PC-3 (cell line): ENCODE data around the gene TMUB1. TPM values are rescaled to one million over a fixed set of nuclear protein-coding genes. Genes with fewer than 3 reads are reported as not detected.

Source experiments
- ATAC-seq: fragments of 200-7000 bp; cut with Tn5 transposase; 2 replicates; pipeline ENCODE4 v1.9.1; 2020; ENCODE audit warnings: mild to moderate bottlenecking, moderate library complexity
- BruUV-seq: library from RNA; stranded (reverse); fragments of 400-500 nt; replicated peaks from 2 replicates; lab custom pipeline; 2021; lab: Mats Ljungman, UMichigan
- CTCF ChIA-PET: fragments of 300-600 bp; sonication (Branson Sonifier 250); formaldehyde crosslinking; loops from one replicate; lab custom pipeline; 2022; ENCODE audit warnings: antibody characterized with exemption; lab: Charles Lee
- POLR2A ChIA-PET: fragments of 300-600 bp; sonication (Branson Sonifier 250); formaldehyde crosslinking; loops from one replicate; lab custom pipeline; 2022; ENCODE audit warnings: antibody characterized with exemption; ENCODE audit not compliant: unreplicated experiment; lab: Charles Lee
- DNase-seq: peaks from one replicate; pipeline ENCODE4 v3.0.0-alpha.2; 2015
- H2AFZ ChIP-seq: fragments of 300-600 bp; sonication (generic); 2 replicates; pipeline ENCODE4 v1.6.0; 2016; ENCODE audit warnings: antibody characterized with exemption, low read length
- H3F3A ChIP-seq: fragments of 300-600 bp; sonication (generic); one replicate; pipeline ENCODE4 v1.6.0; 2017; ENCODE audit warnings: antibody characterized with exemption, low read length, control low read depth, mild to moderate bottlenecking; ENCODE audit not compliant: unreplicated experiment
- H3K27ac ChIP-seq: fragments of 300-600 bp; sonication (generic); 2 replicates; pipeline ENCODE4 v1.5.1; 2016; ENCODE audit warnings: mild to moderate bottlenecking, low read length
- H3K27me3 ChIP-seq: fragments of 300-600 bp; sonication (generic); 2 replicates; pipeline ENCODE4 v1.6.1; 2016; ENCODE audit warnings: low read length, mixed read lengths
- H3K36me3 ChIP-seq: fragments of 300-600 bp; sonication (generic); 2 replicates; pipeline ENCODE4 v1.6.1; 2016; ENCODE audit warnings: low read depth, mixed run types, low read length, mixed read lengths
- H3K4me1 ChIP-seq: fragments of 300-600 bp; sonication (generic); 2 replicates; pipeline ENCODE4 v1.5.1; 2016; ENCODE audit warnings: low read length; ENCODE audit not compliant: insufficient read depth
- H3K4me2 ChIP-seq: fragments of 300-600 bp; sonication (generic); 2 replicates; pipeline ENCODE4 v1.6.0; 2016; ENCODE audit warnings: low read length
- H3K4me3 ChIP-seq: fragments of 300-600 bp; sonication (generic); 2 replicates; pipeline ENCODE4 v1.5.1; 2016; ENCODE audit warnings: mild to moderate bottlenecking, low read length, mixed read lengths
- H3K79me2 ChIP-seq: fragments of 300-600 bp; sonication (generic); 2 replicates; pipeline ENCODE4 v1.6.1; 2017; ENCODE audit warnings: low read length, mixed read lengths
- H3K9ac ChIP-seq: fragments of 300-600 bp; sonication (generic); 2 replicates; pipeline ENCODE4 v1.6.0; 2016; ENCODE audit warnings: mild to moderate bottlenecking, low read length
- H3K9me2 ChIP-seq: fragments of 300-600 bp; sonication (generic); replicated peaks from 2 replicates; pipeline ENCODE4 v1.6.1; 2016; ENCODE audit warnings: mixed run types, low read length, mixed read lengths
- H3K9me3 ChIP-seq: fragments of 300-600 bp; sonication (generic); 2 replicates; pipeline ENCODE4 v1.6.1; 2016; ENCODE audit warnings: low read length, mixed read lengths
- H4K20me1 ChIP-seq: fragments of 300-600 bp; sonication (generic); 2 replicates; pipeline ENCODE4 v1.6.1; 2016; ENCODE audit warnings: low read length, mixed read lengths
- CTCF ChIP-seq: fragments of 300-600 bp; sonication (generic); conservative IDR thresholded peaks from 2 replicates; pipeline ENCODE4 v1.5.1; 2017; ENCODE audit warnings: antibody characterized with exemption, low read depth, mild to moderate bottlenecking, low read length
- EZH2 ChIP-seq: fragments of 300-600 bp; sonication (generic); IDR thresholded peaks from one replicate; pipeline ENCODE4 v1.6.1; 2017; ENCODE audit warnings: antibody characterized with exemption, mild to moderate bottlenecking, low read length; ENCODE audit not compliant: unreplicated experiment
- EZH2phosphoT487 ChIP-seq: fragments of 300-600 bp; sonication (generic); IDR thresholded peaks from 2 replicates; pipeline ENCODE4 v1.6.1; 2018; ENCODE audit warnings: mild to moderate bottlenecking, antibody characterized with exemption, low read length, borderline replicate concordance
- intact Hi-C: fragments of 100-400 bp; cut with micrococcal nuclease; formaldehyde crosslinking; loops from 2 replicates; pipeline ENCODE4 v1.9.0; 2023
- total RNA-seq: library from RNA; depleted of rRNA; stranded (reverse); fragments of >200 nt; gene quantifications from 2 replicates; pipeline ENCODE4 v1.2.3, GENCODE V29; 2014

The TMUB1 gene
- total RNA-seq, 1 experiment from 2014 or later = 52.1 TPM

- H3K27ac ChIP-seq = no peak overlapping the region
- ChIA-PET CTCF (interaction anchor here (0.7 to 1.0 kb wide), 2 partner anchors 23 to 150 kb away, joined by 3 read pairs; no protein-coding TSS in a partner anchor), POLR2A (interaction anchor here (0.6 kb wide), 1 partner anchor 57 kb away, joined by 3 read pairs; no protein-coding TSS in a partner anchor)
- H3K4me3 ChIP-seq = peak overlapping the region; percentile 53
- no peak overlapping the region for H2AFZ ChIP-seq
- H3K4me1 ChIP-seq = peaks cover 28% of the 10 kb centered on the region
- H3F3A ChIP-seq = peaks cover 7% of the 10 kb centered on the region
- H3K4me2 ChIP-seq = peak overlapping the region; percentile 78
- peaks cover 42% of the 10 kb centered on the region for H3K79me2 ChIP-seq
- H3K36me3 ChIP-seq = no peaks in the 10 kb centered on the region
- intact Hi-C loops = loop anchor here (10.0 kb wide), 1 partner anchor 141 kb away; the partner anchor contains the start of gene KCNH2
- no peaks in the 10 kb centered on the region for H3K9me3 ChIP-seq
- BruUV-seq = no TSS peak
- TF ChIP-seq EZH2phosphoT487 (no peak), CTCF (no peak), EZH2 (no peak)
- peak; percentile 73 for DNase-seq
- peak; percentile 55 for ATAC-seq
- no peaks in the 10 kb centered on the region for H3K9me2 ChIP-seq
- peaks cover 23% of the 10 kb centered on the region; the same call in 1 of the 2 replicates for H4K20me1 ChIP-seq
- H3K9ac ChIP-seq = no peak overlapping the region
- H3K27me3 ChIP-seq = no peaks in the 10 kb centered on the region
Measured at GRCh38 chr7:151115836-151116418, 32.6 kb upstream of the TMUB1 start.

GRCh38 chr7:151115121-151115835, 32.0 kb upstream of the TMUB1 start:
- ChIA-PET POLR2A (interaction anchor here (0.6 kb wide), 1 partner anchor 56 kb away, joined by 3 read pairs; no protein-coding TSS in a partner anchor), CTCF (interaction anchor here (0.7 to 1.0 kb wide), 2 partner anchors 24 to 150 kb away, joined by 3 read pairs; no protein-coding TSS in a partner anchor)
- Histone ChIP-seq H3K79me2 (peaks cover 42% of the 10 kb centered on the region), H3K9ac (no peak overlapping the region), H3K27ac (no peak overlapping the region), H3K4me1 (peaks cover 28% of the 10 kb centered on the region), H3K4me2 (peak overlapping the region; percentile 78), H3K36me3 (no peaks in the 10 kb centered on the region), H3K9me3 (no peaks in the 10 kb centered on the region), H2AFZ (no peak overlapping the region), H3K4me3 (peak overlapping the region; percentile 53), H3K9me2 (no peaks in the 10 kb centered on the region), H3F3A (peaks cover 7% of the 10 kb centered on the region), H3K27me3 (no peaks in the 10 kb centered on the region), H4K20me1 (peaks cover 23% of the 10 kb centered on the region; the same call in 1 of the 2 replicates)
- TF ChIP-seq EZH2 (no peak), CTCF (no peak), EZH2phosphoT487 (no peak)
- peak; percentile 12 for ATAC-seq
- DNase-seq = peak; percentile 23
- no TSS peak for BruUV-seq
- intact Hi-C loops = loop anchor here (10.0 kb wide), 1 partner anchor 140 kb away; the partner anchor contains the start of gene KCNH2
